HG03565 (cell line): ENCODE measurements around the gene SCN1A.
"Not testable (repeated sequence)": the region's sequence is repeated elsewhere in the genome, so short reads cannot be mapped to it uniquely, and the experiment has no call there.

Source experiments
- ATAC-seq: cut with Tn5 transposase; IDR thresholded peaks from one replicate; pipeline ENCODE4 v1.9.1; 2021; ENCODE audit warnings: mild to moderate bottlenecking, moderate library complexity; ENCODE audit not compliant: unreplicated experiment

SCN1A gene

DNA sequence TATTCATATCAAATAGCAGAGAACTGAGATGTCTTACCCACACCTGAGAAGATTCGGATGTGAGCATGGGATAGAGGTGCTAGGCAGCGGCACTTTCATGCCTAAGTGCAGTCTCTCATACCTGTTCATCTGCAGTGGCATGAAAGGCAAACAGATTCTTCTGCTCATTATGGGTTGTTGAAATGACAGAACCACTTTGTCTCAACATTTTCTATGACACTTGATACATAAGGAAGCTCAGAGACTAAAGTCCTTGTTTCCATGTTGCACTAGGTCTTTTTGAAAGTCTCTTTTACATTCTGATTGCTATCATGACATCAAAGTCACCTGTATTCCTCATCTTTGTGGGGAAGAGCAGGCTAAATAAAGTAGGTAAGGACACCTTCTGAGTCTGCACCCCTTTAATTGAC is 8.0 kb upstream of the SCN1A start:
- ATAC-seq, result no peak

DNA sequence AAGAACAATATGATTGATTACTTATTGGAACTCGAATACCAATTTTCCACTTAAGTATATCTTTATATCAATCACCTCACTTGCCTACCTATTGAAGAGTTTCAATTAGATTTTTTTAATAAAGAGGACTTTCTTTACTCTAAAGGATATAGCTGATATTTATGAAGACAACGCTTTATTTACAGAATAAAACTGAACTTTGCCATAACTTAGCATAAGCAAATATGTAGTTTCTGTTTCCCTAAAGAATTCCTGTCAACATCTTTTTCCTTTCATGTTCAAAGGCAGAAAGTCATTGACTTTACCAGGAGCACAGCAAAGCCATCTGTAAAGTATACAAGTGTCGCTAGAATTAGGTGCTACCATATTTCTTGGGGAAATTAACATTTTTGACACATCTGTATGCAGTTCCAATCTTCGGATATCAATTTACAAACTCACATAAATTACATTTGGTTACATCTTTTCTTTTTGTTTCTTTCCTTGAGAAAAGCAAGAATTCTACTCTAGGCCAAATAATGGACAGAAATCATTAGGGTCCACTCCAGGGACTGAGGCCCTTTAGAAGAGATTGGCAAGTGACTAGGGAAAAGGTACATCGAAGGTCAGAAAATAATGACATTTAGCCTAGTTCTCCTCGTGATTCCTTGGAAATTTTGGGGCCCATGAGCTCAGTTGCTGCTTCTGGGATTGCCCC is 7.5 kb upstream of the SCN1A start:
- no peak for ATAC-seq

DNA sequence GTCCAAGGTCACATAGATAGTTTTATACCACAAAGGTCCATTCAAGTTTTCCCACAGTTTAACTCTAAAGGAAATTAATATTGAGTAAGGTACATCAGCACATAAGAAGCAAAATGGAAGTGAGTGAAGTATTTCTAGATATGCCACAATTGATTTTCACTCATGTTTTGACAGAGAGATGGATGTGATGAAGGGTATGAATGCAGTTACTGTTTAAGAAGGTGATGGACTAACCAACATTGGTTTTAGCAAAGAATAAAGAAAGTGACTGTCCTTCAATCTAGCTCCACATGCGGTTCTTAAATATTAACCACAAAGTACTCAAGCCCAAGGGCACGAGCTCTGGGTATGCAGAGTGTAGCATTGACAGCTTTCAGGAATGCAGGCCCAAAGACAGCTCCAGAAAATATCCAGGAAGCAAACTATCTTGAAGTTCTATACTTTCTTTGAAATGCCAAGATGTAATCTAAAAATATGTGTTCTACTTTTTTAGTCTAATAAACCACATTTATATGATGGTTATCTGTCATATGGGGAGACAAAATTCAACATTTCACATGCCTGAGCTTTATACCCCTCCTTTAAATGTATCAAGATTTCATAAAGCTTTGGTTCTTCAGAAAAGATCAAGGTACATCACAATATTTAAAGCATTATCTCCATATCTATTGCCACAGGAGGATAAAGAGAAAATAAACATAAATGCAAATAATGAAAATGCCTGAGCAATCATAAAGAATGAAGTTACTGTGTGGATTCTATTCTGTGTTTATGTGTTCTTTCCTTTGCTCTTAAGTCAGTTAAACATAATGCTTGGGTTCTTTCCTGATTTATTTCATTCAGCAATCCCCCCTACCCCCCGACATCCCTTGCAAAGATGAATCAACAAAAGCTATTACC is 6.7 kb upstream of the SCN1A start:
- no peak for ATAC-seq

GRCh38 chr2:166133653-166134052 is 5.8 kb upstream of the SCN1A start:
- ATAC-seq, result no peak

- no peak for ATAC-seq
These were observed 311 bp upstream of the SCN1A start for GRCh38 chr2:166128156-166128505.

DNA sequence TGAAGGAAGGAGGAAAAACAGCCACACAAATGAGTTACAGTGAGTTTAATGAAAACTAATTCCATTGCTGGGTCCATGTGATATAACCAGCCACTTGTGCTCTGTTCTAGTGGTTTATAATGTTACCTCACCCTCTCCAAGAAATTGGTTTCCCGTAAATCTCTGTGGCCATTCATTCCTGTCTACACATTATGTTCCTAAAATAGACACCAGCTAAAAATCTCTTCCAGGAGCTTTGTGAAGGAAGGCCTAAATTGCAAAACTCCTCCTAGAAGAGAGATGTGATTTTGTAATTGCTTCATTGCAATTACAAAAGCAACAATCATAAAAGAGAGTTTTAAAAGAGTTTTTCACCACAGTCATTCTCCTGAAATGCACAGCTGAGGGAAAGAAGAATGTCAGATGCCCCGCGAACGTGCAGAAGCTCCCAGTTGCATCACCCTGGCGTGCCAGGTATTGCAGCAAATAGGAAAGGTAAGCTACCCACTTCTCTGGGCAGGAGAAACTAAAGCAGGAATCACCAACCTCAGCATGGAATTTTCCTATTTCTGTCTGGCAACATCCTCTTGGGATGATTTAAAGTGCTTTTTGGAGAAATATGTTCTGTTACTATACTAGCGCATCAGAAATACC is 1.7 kb downstream of the SCN1A start:
- ATAC-seq, result no peak

DNA sequence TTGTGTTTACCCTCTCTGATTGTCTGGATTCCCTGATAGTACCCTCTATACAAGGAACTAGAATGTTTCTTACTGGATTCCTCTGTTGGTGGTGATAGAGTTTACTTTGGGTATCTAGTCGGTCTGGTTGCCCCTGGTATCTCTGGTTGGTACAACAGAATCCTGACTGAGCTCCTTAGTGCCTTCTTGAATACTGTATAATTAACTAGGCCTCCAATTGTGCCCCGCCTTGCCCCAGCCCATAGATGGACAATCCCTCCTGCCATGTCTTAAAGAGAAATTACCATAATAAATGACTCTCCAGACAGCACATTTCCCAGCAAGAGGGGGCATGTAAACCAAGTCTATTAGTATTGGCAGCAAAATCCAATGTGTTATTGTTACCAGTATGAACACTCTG is 2.3 kb downstream of the SCN1A start:
- no peak for ATAC-seq

DNA sequence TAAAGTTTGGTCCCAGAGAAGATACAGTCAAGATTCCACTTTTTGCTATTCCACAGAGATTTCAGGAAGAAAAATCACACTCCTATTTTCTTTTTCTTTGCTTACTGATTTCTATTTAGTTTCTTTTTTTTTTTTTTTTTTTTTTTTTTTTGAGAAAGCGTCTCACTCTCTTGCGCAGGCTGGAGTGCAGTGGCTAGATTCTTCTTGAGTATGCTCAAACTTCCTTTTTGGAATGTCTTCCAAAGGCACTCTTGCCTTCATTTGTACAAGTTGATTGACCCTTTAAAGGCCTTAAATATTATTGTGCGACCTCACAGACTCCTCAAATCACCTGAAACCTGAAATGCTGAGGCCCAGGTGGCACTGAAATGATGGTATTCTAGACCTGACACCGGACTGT is 9.6 kb downstream of the SCN1A start:
- no peak for ATAC-seq

GRCh38 chr2:166117491-166117890 is 10.3 kb downstream of the SCN1A start:
- ATAC-seq, result no peak

DNA sequence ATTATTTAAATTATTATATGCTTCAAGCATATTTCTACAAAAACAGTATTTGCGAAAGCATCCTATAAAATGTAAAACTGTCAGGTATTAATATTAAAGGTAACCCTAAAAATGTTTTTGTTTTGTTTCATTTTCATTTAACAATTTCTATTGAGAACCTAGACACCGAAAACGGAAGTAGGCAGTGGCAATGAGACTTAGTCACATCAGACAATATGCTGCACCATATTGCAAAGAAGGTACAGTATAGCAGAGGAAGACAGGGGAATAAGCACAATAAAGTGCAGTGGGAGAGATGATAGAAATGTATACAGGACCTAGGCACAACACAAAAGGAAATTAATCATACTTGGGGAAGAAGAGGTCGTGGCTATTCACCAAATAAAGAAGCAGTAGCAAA is 12.2 kb downstream of the SCN1A start:
- peak; percentile 41 for ATAC-seq

- peak; percentile 43 for ATAC-seq
These were observed 15.6 kb downstream of the SCN1A start for GRCh38 chr2:166112193-166112605.

DNA sequence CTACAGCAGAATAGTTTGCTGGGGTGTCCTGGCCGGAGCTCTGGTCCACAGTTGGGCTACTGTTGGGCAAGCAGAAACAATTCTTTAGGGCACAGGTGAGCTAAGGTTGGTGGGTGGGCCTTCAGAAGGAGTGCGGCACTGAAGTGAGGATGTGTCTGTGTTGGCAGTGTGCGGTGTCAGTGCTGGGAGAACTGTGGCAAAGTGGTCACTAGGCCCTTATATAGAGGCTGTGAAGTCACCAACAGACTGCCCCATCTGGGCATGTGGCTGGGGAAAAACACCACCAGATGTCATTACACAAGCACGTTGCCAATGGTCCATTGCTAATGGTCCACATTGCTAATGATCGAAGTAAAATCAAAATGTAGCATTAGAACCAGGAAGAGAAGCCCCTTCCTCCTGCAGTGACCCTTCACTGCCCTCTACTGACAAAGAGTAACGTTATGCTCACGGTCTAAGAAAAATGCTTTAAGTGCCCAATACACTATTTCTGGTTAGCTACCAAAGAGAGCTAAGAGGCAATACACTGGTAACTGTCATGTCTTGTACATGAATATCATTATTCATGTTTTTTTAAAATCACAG is 21.3 kb downstream of the SCN1A start:
- ATAC-seq, result no peak

GRCh38 chr2:166104773-166105172 is 23.0 kb downstream of the SCN1A start:
- ATAC-seq, result no peak

GRCh38 chr2:166104084-166104483 is 23.7 kb downstream of the SCN1A start:
- ATAC-seq, result no peak

DNA sequence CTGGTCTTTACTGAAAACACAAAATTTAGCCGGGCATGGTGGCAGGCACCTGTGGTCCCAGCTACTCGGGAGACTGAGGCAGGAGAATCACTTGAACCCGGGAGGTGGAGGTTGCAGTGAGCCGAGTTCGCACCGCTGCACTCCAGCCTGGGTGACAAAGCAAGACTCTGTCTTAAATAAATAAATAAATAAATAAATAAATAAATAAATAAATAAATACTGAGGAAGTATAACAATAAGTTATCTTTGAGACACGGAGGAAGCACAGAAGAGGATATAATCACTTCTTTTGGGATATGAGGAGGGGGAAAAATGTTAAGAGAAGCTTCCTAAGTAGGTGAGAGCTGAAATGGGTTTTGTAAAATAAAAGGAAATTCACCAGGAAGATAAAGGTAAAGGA is 24.5 kb downstream of the SCN1A start:
- not testable (repeated sequence) for ATAC-seq

- no peak for ATAC-seq
These were observed 33.5 kb downstream of the SCN1A start for GRCh38 chr2:166094325-166094724.

- ATAC-seq, result no peak
These were observed 34.9 kb downstream of the SCN1A start for GRCh38 chr2:166092889-166093288.

GRCh38 chr2:166091439-166091838 is 36.4 kb downstream of the SCN1A start:
- no peak for ATAC-seq

DNA sequence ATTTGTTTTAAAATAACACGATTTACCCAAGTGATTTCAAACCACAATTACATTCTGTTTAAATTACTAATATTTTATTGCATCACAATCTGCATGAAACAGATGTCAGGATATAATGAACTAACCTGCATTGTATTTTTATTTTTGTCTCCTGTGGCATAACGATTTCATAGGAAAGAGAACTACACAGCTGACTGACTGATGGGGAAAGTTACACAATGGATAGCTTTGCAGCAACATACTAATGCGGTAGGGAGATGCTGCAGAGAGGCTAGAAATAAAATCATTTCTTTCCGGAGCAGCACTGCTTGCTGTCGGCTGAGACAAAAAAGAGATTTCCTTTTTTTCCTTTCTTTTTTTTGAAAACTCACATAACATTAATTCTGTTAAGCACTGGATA is 36.9 kb downstream of the SCN1A start:
- ATAC-seq, result no peak

GRCh38 chr2:166090346-166090745 is 37.5 kb downstream of the SCN1A start:
- ATAC-seq, result no peak

DNA sequence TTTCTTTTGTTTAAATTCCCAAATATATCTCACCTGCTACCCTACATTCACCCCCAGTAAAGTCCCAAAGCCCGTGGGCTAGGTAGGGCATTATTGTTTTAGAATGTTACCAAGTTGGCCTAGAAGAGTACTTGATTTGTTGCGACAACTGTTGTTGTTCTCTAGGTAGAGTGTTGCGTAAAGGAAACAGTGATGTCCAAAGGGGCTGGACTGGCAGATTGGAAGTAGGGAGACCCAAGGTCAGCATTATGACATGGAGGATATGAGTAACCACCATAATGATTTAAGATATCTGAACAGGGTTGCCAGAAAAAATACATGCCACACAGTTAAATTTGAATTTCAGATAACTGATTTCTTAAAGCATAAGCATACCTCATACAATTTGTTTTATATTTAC is 39.2 kb downstream of the SCN1A start:
- ATAC-seq, result no peak

- ATAC-seq, result no peak
These were observed 43.5 kb downstream of the SCN1A start for GRCh38 chr2:166084301-166084700.
